NCI-H748 (cell line): ENCODE results near the gene ADM5.
"Not testable (repeated sequence)": the region's sequence is repeated elsewhere in the genome, so short reads cannot be mapped to it uniquely, and the experiment has no call there.

Source experiments
- DNase-seq: peaks from one replicate; lab custom pipeline; 2025; ENCODE audit not compliant: unreplicated experiment; lab: John Stamatoyannopoulos, UW

Gene ADM5

DNA sequence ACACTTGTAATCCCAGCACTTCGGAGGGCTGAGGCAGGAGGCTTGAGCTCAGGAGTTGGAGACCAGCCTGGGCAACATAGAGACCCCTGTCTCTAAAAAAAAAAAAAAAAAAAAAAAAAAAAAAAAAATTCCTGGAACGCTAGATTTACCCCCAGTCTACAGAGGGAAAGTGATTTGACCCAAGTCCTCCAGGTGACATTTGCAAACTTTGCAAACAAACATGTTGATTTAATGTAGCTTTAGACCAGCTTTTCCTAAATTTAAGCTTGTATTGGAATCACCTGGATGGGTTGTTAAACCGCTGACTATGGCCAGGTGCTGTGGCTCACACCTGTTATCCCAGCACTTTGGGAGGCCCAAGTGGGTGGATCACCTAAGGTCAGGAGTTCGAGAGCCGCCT is 10.0 kb downstream of the ADM5 start:
- DNase-seq, result no peak

DNA sequence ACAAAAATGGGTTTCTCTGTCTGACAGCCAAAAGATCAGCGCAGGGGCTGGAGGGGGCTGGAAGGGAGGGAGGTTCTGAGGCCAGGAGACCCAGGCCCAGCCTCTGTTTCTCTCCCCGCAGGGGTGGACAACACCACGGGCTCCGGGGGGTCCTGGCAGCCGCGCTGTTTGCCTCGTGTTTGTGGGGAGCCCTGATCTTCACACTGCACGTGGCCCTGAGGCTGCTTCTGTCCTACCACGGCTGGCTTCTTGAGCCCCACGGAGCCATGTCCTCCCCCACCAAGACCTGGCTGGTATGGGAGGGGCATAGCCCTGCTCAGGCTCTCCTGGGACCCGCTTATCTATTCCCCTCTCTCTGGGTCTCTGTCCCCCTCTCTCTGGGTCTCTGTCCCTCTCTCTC is 11.2 kb downstream of the ADM5 start:
- DNase-seq, result no peak

DNA sequence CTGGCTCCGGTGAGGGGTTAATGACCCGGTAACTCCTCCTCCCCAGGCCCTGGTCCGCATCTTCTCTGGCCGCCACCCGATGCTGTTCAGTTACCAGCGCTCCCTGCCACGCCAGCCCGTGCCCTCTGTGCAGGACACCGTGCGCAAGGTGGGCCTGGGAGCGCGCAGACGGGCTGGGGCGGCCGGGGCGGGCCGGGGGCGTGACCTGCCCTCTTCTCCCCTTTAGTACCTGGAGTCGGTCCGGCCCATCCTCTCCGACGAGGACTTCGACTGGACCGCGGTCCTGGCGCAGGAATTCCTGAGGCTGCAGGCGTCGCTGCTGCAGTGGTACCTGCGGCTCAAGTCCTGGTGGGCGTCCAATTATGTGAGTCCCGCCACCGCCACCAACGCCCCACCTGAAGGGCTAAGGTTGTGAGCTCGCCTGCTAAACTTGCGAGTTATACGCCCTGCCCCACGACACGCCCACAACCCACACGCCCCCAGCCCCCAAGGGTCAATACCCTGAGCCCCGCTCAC is 11.9 kb downstream of the ADM5 start:
- DNase-seq, result peak; percentile 35

DNA sequence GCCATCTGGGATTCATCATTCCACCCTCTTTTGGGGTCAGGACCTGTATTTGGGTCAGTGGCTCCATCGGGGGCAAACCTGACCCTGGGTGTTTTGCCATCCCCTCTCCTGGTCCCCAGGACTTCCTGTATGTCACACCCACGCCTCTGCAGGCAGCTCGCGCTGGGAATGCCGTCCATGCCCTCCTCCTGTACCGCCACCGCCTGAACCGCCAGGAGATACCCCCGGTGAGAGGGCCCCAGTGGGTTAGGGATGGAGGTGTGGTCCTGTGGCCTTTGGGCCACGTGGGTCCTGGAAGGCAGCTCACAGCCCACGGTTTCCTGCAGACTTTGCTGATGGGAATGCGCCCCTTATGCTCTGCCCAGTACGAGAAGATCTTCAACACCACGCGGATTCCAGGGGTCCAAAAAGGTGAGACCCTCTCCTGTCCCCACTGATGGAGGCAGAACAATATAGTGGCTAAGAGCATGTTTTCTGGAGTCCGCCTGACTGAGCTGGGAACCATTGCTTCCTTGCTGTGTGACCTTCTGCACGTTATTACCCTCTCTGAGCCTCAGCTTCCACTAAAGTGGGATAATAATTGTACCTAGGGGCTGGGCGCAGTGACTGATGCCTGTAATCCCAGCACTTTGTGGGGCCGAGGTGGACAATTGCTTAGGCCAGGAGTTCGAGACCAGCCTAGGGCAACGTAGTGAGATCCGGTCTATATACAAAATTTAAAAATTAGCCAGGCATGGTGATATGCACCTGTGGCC is 15.7 kb downstream of the ADM5 start:
- DNase-seq, result no peak

DNA sequence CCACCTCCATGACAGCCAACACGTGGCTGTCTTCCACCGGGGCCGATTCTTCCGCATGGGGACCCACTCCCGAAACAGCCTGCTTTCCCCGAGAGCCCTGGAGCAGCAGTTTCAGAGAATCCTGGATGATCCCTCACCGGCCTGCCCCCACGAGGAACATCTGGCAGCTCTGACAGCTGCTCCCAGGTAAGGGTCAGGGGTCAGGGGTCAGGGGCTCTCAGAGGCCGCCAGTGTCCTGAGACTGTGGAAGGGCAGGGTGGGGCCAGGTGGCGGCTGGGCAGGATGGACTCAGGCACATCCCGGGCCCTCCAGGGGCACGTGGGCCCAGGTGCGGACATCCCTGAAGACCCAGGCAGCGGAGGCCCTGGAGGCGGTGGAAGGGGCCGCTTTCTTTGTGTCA is 16.5 kb downstream of the ADM5 start:
- DNase-seq, result no peak

DNA sequence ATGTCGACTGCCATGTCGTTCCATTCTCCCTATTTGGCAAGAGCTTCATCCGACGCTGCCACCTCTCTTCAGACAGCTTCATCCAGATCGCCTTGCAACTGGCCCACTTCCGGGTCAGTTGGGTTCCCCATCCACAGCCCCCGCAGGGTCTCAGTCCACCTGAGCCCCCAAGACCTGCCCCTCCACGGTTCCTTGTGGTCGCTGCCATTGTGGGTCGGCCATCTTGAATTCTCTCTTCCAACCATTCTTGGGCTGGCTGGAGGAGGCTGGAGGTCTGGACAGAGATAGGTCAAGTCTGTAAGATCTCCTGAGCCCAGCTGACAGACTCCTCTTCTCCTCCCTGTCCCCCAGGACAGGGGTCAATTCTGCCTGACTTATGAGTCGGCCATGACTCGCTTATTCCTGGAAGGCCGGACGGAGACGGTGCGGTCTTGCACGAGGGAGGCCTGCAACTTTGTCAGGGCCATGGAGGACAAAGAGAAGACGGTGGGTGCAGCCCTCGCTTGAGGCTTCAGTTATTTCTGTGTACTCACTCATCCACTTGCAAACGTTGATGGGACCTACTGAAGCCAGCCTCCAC is 21.1 kb downstream of the ADM5 start:
- DNase-seq, result no peak

DNA sequence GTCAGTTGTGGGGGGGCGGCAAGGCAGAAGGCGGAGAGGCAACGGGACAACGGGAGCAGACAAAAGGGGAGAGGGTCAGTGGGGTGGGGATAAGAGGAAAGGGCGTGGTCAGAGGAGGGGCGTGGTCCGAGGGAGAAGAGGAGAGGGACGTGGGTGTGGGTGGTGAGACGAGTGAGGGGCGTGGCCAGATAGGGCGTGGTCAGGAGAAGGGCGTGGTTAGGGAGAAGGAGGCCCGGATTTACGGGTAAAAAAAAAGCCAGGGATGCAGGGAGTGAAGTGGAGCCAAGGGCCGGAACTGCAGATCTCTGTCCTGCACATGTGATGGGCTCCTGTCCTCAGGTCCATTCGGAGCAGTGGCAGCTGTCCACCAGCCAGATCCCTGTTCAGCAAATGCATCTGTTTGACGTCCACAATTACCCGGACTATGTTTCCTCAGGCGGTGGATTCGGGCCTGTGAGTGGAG is 23.0 kb downstream of the ADM5 start:
- peak; percentile 70 for DNase-seq

DNA sequence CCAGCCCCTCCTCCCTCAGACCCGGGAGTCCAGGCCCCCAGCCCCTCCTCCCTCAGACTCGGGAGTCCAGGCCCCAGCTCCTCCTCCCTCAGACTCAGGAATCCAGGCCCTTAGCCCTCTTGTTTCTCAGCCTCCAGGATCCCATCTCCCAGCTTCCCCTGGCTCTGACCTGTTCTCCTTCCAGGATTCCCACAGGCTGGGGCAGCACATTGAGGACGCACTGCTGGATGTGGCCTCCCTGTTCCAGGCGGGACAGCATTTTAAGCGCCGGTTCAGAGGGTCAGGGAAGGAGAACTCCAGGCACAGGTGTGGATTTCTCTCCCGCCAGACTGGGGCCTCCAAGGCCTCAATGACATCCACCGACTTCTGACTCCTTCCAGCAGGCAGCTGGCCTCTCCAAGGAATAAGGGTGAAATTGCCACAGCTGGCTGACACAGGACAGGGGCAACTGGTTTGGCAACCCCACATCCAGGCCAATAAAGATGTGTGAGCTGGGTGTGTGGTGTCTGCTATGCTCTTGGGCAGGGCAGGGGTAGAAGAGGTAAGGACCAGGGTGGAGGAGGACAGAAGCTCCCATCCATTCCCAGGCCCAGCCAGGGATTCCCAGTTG is 23.9 kb downstream of the ADM5 start:
- no peak for DNase-seq

DNA sequence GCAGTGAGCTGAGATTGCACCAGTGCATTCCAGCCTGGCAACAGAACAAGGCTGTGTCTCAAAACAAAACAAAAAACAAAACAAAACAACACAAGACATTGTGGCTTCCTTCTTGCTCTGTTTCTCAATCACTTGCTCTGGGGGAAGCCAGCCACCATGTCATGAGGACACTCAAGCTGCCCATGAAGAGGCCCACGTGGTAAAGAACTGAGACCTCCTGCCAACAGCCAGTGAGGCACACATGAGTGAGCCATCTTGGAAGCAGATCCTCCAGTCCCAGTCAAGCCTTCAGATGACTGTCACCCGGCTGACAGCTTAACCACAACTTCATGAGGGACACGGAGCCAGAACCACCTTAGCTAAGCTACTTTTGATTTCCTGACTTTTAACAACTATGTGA is 26.8 kb downstream of the ADM5 start:
- no peak for DNase-seq

DNA sequence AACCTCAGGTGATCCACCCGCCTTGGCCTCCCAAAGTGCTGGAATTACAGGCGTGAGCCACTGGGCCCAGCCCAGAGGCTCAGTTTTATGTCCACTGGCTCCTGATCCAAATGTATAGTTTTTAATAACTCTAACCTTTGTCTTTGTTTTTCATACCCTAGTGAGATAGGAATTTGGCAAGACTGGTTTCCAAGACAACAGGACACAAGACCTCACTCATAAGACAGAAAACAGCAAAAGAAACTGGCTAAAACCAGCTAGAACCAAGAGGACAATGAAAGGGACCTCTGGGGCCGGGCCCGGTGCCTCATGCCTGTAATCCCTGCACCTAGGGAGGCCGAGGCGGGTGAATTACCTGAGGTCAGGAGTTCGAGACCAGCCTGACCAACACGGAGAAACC is 29.1 kb downstream of the ADM5 start:
- DNase-seq, result no peak

DNA sequence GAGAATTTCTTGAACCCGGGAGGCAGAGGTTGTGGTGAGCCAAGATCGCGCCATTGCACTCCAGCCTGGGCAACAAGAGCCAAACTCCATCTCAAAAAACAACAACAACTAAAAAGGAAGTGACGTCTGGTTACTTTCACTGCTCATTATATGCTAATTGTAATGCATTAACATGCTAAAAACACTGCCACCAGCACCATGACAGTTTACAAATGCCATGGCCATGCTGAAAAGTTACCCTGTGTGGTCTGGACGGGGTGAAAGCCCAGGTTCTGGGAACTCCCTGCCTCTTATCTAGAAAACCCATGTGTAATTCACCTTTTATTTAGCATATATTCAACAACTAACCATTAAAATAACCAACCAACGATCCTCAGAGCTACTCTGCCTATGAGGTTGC is 29.6 kb downstream of the ADM5 start:
- DNase-seq, result no peak

DNA sequence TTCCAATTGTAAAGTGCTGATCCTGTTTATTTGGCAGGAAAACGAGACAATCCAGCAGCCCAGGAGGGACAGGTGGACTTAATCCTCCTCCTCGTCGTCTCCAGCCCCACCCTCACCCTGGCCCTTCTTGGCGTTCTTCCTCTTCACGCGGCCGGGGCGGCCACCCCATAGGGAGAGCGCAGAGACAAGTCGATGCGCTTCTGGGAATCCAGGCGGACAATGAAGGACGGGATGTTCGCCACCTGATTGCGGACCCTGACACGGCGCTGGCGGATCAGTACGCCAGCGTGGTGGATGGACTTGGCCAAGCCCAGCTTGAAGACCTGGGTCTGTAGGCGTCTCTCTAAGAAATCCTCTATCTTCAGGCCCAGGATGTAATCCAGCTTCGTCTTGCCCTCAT is 30.0 kb downstream of the ADM5 start:
- not testable (repeated sequence) for DNase-seq

DNA sequence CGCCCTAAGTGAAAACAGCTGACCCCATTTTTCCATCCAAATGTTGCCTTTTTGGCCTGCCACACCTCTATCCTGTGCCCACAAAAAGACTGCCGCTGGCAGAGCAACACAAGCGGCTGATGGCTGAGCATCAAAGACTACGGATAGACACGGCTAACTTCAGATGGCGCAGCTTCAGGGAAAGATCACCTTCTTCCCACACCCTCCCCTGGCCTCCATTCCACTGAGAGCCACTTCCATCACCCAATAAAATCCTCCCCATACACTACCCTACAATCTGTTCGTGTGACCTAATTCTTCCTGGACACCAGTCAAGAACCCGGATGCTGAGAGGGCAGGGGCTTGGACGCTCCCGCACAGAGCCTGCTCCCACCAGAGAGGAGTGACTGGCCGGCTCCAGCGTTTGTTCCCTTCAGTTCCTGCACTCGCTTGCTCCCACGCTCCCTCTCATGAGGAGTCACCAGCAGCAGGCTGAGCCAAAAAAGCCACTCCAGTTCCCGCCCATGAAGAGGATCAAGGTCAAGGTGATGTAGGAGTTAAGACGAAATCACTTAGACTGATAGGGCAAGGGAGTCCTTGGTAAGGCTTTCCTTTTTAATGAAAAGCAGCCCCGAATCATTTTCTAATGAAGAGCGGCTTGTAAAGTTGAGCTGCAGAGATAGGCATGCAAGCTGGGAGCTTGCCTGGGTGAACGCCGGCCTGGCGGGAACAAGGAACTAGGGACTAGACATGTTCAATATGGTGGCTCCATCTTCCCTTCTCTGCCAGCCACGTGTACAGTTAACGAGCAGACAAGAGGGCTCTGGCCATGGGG is 38.0 kb downstream of the ADM5 start:
- no peak for DNase-seq

DNA sequence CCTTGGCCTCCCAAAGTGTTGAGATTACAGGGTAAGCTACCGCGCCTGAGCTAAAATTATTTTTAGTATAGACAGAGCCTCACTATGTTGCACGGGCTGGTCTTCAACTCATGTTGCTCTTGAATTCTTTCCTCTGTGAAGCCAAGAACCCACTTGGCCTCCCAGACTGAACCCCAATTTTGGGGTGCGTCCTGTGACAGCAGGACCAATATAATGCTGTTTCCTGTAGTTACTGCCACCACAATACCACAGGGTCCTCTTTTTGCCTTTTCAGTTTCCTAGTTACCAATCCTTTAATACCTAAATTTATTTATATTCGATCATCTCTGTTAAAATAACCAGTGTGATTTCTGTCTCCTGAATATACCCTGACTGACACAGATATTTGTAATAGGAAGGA is 40.8 kb downstream of the ADM5 start:
- no peak for DNase-seq

DNA sequence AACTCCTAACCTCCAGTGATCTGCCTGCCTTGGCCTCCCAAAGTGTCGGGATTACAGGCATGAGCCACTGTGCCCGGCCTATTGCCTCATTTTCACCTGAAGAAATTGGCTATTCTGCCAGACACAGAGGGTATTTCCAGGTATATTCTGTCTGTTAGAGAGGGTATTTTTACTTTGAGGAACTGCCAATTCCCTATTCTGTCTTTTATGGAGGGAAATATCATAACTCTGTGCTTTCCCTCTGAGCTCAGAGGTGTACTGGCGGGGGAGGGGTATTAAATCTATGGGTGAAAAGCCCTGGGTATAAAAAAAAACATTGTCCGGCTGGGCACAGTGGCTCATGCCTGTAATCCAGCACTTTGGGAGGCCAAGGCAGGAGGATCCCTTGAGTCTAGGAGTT is 48.9 kb downstream of the ADM5 start:
- DNase-seq, result no peak

DNA sequence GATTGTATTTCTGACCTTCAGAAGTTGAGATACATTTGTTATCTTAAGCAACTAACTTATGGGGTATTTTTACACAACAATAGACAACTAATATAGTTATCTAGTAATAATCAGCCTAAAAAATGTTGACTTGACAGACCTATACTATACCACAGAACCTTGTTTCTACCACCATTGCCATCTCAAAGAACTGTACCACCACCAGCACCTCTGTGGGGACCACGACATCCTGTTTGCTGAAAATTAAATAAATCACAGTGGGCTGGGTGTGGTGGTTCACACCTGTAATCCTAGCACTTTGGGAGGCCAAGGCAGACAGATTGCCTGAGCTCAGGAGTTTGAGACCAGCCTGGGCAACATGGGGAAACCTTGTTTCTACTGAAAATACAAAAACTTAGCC is 49.7 kb downstream of the ADM5 start:
- no peak for DNase-seq

DNA sequence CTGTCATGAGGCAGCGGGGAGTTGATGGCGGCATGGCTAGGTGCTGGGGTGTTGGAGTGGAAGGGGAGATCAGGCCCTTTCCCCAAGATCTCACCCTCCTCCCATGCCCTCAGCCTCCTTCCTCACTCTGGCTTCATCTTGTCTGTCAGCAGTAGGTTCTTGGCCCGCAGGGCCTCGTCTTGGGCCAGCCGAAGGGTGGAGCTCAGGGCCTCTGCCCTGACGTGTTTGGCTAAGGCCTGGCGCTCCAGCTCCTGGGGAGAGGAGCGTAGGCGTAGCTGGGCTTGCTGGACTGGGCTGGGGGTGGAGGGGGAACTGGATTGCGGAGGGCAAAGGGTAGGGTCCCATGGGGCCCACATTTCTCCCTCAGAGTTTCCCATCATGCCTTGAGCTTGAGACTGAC is 50.5 kb downstream of the ADM5 start:
- no peak for DNase-seq
